DOHH2 (cell line): ENCODE measurements around the gene TBC1D22A.

Source experiments
- EZH2phosphoT487 ChIP-seq: fragments of 200-600 bp; sonication (generic); IDR thresholded peaks from 2 replicates; pipeline ENCODE4 v1.6.1; 2017; ENCODE audit warnings: borderline replicate concordance, mild to moderate bottlenecking, antibody characterized with exemption, low read length, moderate library complexity, mixed read lengths
- TF ChIP-seq, protein P1 (sequence below): fragments of 200-600 bp; sonication (generic); IDR thresholded peaks from one replicate; pipeline ENCODE4 v1.5.1; 2014; ENCODE audit warnings: antibody characterized with exemption, mild to moderate bottlenecking, low read depth, low read length; ENCODE audit not compliant: poor library complexity, severe bottlenecking

DNA sequence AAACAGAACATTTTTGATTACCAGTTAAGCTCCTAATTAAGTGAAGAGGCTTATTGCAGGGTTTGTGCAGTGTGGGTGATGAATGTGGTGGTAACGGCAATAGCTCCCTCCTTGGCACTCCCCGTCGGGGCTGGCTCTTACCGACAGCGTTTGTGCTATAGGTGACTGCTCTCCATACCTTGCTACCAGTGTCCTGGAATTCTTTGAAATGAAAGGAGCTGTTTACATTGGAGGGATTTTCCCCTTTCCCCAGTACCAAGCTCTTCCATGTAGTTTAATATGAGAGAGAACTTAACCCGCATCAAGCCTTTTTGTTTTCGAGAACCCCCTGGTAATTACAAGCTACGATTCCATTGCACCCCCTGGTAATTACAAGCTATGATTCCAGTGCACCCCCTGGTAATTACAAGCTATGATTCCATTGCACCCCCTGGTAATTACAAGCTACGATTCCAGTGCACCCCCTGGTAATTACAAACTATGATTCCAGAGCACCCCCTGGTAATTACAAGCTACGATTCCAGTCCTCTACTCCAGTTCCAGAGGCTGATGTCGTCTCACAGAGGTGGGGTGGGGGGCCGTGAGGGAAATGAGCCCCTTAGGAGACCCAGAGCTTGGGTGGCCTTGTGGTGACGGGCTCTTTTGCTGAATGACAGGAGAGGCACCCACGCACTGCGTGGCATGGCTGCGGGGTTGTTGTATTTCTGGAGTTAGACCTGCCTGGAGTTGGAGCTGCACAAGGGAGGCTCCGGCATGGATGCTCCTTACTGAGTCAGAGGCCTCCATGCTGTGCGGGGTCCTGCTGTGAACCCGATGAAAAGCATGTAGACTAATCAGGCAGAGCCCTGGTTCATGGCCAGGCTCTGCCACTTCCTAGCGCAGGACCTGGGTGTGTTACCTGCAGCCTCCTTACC is 205.3 kb downstream of the TBC1D22A start:
- TF ChIP-seq, protein P1, sequence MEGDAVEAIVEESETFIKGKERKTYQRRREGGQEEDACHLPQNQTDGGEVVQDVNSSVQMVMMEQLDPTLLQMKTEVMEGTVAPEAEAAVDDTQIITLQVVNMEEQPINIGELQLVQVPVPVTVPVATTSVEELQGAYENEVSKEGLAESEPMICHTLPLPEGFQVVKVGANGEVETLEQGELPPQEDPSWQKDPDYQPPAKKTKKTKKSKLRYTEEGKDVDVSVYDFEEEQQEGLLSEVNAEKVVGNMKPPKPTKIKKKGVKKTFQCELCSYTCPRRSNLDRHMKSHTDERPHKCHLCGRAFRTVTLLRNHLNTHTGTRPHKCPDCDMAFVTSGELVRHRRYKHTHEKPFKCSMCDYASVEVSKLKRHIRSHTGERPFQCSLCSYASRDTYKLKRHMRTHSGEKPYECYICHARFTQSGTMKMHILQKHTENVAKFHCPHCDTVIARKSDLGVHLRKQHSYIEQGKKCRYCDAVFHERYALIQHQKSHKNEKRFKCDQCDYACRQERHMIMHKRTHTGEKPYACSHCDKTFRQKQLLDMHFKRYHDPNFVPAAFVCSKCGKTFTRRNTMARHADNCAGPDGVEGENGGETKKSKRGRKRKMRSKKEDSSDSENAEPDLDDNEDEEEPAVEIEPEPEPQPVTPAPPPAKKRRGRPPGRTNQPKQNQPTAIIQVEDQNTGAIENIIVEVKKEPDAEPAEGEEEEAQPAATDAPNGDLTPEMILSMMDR: no peak
- TF ChIP-seq EZH2phosphoT487: no peak
